ENCODE data around the gene NSUN5. TPM values are rescaled to one million over a fixed set of nuclear protein-coding genes. Genes with fewer than 3 reads are reported as not detected.
"Not testable (repeated sequence)": the region's sequence is repeated elsewhere in the genome, so short reads cannot be mapped to it uniquely, and the experiment has no call there.

The NSUN5 gene
- total RNA-seq (2014; rRNA removed; shearing (Covaris generic)) = 24.1 and 27.2 TPM in 2 replicates

DNA sequence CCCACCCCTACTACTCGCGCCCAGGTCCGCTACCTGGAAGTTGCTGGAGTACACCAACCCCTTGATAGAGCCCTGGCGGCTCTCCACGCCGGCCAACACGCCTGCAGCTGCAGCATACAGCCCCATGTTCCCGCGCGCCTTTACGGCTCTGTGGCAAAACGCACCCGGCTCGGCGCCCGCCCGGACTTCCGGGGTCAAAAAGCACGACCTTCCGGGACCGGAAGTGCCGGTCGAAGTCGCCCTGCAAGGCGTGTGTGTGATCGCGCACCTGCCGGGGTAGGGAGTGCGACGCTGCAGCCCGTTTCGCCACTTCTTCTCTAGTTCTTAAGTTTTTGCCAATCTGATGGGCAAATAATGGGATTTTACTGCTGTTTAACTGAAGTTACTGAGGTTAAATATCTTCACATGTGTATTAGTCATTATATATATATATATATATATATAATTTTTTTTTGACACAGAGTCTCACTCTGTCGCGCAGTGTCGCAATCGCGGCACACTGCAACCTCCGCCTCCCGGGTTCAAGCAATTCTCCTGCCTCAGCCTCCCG lies at the start of gene NSUN5:
NSUN5 (minus strand) TSS at position 162 of the 550 bp plus-strand sequence; CDS start at position 126, 36 bp downstream.
- DNase-seq (ENCODE audit: low read depth) = peak; percentile 74

DNA sequence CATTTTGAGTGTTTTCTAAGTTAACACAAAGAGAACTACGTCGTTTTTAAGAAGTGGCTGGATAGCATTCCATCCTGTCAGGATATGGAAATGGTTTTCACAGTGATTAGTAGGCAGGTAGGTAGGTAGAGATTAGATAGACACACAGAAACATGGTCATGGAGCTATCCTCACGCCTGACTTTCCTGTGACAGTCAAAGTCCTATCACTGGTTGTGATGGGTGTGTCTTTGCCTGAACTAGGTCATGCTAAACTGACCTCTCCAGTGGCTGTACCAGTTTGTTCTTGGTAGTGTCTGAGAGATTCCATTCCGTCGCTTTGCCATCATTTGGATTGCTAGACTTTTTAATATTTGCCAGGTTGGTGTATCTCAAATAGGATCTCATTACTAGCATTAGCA lies 47.5 kb upstream of the NSUN5 start:
- DNase-seq (ENCODE audit: low read depth) = no peak

DNA sequence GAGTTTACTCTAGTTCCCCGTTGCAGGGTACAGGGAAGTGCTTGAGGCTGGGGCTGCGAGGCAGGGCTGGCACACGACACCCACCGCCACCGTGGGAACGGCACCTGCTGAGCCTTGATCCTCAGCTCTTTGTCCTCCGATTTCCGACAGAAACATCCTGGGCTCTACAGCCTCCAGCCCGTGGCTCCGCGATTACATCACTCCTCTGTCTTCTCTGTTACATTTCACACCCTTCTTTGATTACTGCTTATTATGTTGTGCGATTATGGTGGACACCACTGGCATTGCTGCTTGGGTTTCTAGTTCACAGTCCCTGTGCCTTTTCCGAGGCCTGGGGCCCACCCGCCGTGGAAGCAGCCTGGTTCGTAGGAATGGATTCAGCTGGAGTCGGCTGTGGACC lies 46.2 kb upstream of the NSUN5 start:
- no peak for DNase-seq (ENCODE audit: low read depth)

DNA sequence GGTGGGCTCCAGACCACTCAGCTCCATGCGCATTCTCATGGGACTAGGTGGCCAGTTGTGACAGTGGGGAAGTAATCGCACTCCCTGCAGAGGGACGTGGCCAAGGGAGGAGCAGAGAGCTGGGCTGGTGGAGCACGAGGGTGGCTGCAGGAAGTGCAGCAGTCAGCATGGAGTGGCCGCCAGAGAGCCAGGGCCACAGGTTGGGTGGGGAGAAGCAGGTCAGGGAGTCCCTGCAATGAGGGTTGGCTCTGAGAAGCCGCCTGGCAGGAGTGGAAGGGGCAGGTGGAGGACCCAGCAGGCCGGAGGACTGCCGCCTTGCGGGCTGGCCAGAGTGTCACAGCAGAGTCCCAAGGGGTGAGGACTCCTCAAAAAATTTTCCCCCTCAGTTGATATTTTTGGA lies 45.6 kb upstream of the NSUN5 start:
- no peak for DNase-seq (ENCODE audit: low read depth)

DNA sequence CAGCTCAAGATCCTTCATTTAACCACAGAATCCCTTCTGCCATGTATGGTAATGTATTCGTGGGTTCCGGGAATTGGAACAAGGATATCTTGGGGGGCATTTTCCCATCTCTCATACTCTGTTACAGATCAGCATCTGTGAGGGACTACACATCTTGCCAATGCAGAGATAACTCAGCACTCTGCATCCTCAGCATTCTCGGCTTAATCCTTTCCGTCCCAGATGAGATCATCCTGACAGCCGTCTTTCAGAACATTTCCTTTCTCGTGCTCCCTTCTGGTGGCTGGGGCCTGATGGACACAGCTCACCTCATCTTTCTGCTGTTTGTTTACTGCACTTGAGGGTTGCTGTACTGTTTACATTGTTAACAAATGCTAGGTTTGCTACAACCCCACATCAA lies 44.6 kb upstream of the NSUN5 start:
- DNase-seq (ENCODE audit: low read depth) = no peak

DNA sequence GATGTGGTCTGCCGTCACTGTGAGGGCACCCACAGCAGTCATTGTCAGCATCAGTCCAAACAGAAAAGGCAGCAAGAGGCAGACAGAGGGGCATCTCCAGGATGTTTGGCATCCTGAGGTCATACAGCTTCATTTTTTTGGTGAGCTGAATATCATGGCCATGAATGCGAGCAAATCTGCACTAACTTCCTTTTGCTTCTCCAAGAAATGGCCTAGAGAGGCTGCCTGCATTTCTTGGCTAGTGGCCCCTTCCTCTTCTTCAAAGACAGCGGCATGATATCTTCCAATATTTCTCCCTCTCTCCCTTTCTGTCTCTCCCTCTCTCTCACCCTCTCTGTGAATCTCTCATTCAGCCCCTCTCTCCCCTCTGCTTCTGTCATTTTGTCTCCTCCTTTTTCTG lies 44.2 kb upstream of the NSUN5 start:
- no peak for DNase-seq (ENCODE audit: low read depth)

DNA sequence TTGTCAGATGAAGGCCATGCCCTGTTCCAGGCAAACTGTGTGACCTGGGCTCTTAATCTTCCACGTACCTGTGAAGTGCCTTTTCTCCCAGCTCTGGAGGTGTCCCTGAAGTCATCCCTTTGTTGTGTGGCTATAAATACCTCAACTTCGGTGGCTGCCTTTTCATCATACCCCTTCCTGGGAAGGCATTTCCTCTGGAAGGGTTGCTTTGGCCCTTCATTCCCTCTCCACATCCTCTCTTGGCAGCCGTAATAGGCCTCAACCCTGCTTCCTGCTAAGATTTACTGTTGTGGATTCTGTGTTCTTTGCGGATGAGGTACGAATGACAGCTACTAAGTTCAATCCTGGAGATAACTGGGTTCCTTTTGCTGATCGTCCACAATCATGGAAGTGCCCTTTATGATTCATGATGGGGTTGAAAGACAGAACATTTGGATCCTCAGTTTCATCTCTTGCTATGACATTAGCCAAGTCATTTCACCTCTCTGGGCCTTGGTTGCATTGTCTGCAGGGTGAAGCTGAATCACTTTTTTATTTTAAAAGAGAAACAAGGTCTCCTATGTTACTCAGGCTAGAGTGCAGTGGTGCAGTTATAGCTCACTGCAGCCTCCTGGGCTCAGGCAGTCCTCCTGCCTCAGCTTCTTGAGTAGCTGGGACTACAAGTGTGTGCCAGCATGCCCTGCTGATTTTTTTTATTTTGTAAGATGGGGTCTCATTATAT lies 43.0 kb upstream of the NSUN5 start:
- no peak for DNase-seq (ENCODE audit: low read depth)

DNA sequence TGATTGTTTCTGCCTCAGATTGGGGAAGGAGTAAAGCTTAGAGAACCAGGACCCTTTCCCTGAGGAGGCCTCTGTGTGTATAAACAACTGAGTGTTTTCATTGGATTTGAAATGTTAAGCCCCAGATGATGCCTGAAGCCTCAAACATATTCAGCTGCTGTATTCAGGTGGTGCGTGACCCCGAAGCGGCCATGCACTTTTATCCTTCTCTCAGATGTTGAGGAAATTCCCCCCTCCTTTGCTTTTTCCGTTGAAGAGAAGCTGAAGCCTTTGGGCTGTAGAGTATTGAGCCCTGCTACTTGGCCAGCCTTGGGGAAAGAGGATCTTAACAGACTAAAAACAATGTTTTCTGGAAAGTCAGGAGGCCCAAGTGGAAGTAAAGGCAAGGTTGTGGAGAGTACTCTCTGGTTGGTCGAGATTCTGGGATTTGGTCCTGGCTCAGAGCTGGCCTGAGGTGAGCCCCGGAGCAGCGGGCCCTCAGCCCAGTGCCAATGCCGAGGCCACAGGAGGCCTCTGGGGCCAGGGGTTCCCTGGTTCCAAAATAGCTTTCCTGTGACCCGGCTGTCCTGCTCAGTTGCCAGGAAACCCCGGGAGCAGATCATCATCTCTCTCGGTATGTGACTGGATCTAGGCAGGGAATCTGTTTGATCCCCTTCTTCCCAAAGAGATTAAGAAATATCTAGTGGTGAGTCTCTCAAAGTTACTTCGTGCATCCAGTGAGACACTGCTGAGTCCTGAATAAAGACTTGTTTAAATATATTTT lies 41.9 kb upstream of the NSUN5 start:
- DNase-seq (ENCODE audit: low read depth) = no peak

DNA sequence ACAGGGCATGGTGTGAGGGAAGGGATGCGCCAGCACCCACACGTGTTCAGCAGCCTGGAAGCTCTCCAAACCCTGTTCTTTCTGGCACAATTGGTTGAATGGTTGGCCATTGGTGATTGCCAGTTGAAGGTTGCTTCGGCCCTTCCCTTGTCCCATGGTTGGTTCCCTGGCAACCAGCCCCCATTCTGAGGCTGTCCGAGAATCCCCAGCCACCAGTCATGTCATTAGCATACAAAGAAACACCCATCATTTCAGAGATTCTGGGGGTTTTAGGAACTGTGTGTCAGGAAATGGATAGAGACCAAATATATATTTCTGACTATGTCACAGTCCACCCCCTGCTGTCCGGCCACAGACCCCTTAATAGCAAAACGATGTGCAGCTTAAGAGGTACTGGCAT lies 41.1 kb upstream of the NSUN5 start:
- no peak for DNase-seq (ENCODE audit: low read depth)

DNA sequence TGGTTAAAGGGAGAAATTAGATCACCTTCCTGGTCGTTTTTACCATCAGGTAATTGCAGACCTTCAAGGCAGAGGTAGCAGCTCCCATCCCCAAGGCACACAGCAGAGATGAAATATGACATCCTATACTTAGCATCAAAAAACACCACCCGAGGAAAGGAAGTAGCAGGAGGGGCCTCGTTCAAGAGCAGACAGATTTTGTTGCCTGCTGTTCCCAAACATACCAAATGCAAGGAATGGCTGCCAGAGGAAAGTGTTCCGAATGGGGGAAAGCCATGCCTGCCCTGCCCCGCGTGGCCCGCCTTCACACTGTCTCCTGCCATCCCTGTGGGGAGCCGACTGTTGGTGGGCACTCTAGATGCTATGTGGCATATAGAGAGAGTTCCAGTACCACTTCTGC lies 37.3 kb upstream of the NSUN5 start:
- no peak for DNase-seq (ENCODE audit: low read depth)

DNA sequence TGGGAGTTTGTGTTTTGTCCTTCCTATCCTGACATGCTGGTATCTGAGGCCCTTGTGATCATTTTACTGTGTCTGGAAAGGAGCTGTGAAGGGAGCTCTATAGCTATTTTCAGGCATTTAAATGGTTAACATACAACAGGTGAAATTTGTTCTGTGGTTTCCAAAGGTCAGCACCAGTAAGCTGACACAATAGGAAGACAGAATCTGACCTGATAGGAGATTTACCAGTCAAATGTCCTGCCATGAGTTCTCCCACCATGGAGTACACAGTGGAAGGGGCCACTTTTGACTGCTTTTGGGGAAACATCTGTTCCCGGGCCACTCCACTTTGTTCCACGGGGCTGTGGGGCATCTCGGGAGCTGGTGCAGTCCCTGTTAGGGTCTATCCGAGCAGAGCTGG lies 36.9 kb upstream of the NSUN5 start:
- no peak for DNase-seq (ENCODE audit: low read depth)

DNA sequence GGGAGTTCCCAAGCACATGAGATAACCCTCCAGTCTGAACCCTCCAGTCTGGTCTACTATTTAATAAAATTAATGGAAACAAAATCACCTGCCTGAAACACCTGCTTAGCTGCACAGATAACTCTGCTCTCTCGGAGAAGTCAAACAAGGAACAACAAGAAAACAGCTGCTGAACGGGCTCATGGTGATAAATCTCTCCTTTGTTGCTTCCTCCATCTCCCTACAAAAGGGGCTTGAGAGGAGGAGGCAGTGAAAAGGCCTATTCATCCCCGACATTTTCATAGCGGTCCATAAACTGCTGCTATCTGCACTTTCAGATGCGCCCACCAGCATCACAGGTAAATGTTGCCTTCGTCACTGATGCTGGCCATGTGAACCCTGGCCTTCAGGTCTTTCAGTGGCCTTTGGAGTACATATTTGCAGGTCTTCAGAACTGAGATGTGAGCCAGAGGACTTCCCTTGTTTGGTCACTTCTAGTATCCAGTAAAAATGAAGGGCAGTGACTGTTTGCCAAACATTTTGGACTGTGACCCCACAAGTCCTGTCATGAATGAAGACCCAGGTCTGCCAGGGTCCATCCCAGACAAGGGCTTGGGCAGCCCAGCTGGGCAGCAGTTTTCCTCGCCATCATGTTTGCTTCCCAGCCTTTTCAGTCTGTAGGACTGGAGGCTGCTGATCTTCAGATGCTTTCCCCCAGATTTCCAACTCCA lies 35.2 kb upstream of the NSUN5 start:
- DNase-seq (ENCODE audit: low read depth) = no peak

DNA sequence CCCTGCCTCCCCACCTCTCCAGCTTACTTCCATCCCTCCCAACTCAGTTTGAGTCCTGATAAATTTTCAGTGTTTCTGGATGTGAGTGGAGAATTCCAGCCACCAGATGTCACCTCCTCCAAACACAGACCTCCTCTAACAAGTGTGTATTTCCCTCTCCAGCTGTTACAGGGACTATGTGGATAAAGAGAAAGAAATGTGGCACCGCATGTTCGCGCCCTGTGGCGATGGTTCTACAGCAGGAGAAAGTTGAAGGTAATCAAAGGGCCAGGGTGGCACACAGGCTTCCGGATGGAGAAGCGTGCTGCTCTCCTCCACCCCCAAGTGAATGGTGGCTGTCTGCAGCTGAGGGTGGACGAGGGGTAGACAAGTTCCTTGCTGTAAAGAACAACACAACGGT lies 34.0 kb upstream of the NSUN5 start:
- DNase-seq (ENCODE audit: low read depth) = peak; percentile 69

DNA sequence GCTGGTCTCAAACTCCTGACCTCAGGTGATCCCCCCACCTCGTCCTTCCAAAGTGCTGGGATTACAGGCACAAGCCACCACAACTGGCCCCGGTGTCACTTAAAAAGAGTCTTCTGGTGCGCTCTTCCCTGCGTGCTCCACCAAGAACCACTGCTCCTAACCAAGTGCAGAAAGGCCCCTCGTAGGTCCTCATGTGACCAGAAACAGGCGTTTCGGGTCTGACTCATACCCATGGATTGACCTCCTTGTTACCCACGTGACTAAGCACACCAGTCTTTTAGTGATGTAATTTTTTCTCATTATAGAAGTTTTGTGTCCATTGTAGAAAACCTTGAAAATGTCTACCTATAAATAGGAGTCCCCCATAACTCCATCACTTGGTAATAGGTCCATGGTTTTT lies 33.3 kb upstream of the NSUN5 start:
- peak; percentile 79 for DNase-seq (ENCODE audit: low read depth)

DNA sequence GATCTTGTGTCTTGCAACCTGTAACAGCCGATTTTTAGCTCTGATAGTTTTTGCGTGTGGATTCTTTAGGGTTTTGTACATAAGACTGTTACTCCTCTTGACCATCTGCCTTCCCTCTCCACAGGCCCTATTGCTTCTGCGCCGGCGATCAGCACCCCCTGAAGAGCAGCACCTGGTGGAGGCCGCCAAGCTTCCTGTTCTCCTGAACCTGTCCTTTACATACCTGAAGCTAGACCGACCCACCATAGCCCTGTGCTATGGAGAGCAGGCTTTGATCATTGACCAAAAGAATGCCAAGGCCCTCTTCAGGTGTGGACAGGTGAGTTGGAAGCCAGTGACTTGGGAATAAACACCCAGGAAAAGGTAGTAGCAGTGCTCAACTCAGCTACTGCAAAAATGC lies 31.9 kb upstream of the NSUN5 start:
- DNase-seq (ENCODE audit: low read depth) = no peak

DNA sequence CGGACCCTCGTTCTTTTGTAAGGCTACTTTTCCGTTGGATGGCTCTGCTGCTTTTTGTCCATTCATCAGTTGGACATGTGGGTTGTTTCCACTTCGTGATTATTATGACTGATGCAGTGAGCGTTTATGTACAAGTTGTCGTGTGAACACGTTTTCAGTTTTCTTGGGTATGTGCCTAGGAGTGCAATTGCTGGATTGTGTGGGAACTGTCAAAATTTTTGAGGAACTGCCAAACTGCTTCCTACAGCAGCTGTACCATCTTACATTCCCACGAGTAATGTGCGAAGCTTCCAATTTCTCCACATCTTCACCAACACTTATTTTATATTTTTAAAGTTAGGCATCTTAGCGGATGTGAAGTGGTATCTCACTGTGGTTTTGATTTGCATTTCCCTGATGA lies 29.7 kb upstream of the NSUN5 start:
- no peak for DNase-seq (ENCODE audit: low read depth)

DNA sequence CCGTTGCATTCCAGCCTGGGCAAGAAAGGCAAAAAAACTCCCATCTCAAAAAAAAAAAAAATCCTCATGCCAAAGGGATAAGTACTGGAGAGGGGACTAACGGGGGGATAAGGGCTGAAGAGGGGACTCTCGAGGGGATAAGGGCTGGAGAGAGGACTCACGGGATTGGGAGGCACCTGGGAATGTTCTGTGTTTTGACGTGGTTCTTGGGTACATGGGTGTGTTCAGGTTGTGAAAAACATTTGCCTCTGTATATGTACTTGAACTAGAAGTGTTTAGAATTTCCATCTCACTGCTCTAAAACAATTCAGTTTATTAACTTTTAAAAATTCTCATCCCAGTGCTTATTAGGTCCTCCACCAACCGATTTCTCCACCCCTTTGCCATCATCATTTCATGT lies 23.8 kb upstream of the NSUN5 start:
- no peak for DNase-seq (ENCODE audit: low read depth)

DNA sequence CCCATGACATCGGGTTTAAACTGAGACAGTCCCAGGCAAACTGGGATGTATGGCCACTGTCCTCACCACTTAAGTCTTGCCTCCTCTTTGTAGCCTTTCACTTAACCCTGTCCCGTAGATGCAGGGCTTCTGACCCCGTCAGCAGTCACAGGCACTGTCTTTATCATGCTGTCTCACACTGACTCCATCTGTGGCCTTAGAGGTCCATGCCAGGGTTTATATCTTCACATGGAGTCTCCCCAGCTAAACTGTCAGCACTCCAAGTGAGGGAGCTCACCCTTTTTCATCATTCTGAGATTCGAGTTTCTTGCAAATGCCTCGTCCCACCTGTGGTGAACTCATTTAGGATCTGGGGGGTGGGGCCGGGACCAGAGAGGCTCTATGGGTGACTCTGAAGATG lies 22.1 kb upstream of the NSUN5 start:
- DNase-seq (ENCODE audit: low read depth) = no peak

DNA sequence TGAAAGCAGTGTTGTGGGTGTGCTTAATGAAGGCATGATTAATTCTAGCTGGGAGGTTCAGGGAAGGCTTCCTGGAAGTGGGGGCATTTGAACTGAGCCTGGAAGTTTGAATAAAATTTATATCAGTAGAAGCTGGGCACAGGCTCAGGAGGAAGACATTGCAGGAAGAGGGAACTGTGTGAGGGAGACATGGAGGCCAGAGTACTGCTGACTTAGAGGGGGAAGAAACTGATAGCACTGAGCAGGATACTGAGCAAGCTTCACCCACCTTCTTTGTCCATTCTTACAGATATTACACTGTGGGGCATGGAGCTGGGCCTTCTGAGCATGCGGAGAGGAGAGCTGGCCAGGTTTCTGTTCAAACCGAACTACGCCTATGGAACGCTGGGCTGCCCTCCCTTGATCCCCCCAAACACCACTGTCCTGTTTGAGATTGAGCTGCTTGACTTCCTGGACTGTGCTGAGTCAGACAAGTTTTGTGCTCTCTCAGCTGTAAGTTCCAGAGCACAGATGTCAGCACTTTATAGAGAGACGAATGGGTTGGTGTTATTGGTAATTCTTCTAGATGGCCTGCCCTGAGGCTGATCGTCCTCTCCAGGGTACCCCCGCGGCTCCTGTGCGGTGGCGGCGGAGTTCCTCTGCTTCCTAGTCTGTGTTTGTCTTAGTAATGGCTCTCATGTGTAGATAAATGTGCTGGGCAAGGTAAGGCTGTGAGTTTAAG lies 21.4 kb upstream of the NSUN5 start:
- peak; percentile 51 for DNase-seq (ENCODE audit: low read depth)

DNA sequence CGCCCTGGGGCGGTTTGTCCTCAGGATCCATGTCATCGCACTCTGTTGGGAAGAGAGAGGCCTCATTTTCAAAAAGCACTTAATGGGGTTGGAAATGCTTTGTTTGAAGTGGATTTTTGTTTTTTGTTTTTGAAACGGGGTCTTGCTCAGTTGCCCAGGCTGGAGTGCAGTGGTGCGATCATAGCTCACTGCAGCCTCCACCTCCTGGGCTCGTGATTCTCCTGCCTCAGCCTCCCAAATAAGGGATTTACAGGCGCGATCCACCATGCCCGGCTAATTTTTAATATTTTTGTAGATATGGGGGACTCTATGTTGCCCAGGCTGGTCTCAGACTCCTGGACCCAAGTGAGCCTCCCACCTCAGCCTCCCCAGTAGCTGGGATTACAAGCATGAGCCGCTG lies 20.1 kb upstream of the NSUN5 start:
- DNase-seq (ENCODE audit: low read depth) = no peak

DNA sequence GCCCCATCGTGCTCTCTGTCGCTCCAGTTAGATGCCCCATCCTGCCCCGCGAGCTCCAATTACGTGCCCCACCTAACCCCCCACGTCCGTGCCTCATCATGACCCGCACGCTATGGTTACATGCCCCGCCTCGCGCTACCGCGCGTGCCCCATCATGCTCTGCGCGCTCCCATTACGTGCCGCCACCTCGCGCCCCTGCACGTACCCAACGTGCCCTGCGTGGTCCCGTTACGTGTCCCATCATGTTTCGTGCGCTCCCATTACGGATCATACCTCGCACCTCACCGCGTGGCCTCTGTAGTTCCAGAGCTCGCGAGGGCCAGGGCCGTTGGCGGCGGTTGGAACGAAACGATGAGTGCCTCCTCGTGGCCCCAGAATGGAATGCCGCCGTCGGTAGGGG lies 19.3 kb upstream of the NSUN5 start, which contains the start of the genes FKBP6 and TRIM50:
FKBP6 (plus strand) TSS at position 240 of the 400 bp plus-strand sequence. CDS start 268 bp downstream, outside the sequence.
TRIM50 (minus strand) TSS at position 161 of the 400 bp plus-strand sequence. CDS start 3,295 bp downstream, outside the sequence.
- DNase-seq (ENCODE audit: low read depth) = not testable (repeated sequence)
